ENCODE results near the gene DBH.

DBH gene

GRCh38 chr9:133638076-133638475 is 1.9 kb downstream of the DBH start:
- H3K27me3 ChIP-seq (replicated peaks in 2 of 5; ENCODE audit: control insufficient read depth in 4 of 5, insufficient read depth in 5 of 5, low read length in 4 of 5): peaks cover 0 to 12% (median 2%) of the 10 kb centered on the region in 5 experiments
- no peak overlapping the region for H3K4me3 ChIP-seq (ENCODE audit: control insufficient read depth in 1 of 7, extremely low read depth in 1 of 7, insufficient read depth in 4 of 7, low read depth in 2 of 7, low read length in 6 of 7)
- H3K36me3 ChIP-seq (ENCODE audit: control insufficient read depth in 4 of 4, insufficient read depth in 4 of 4, low read length in 3 of 4): no peaks in the 10 kb centered on the region
- ChIA-PET POLR2A (no interaction called here), CTCF (interaction anchor here (0.9 kb wide), 1 partner anchor 21 kb away, joined by 3 read pairs; no protein-coding TSS in a partner anchor)
- 83% methylated on average over 7 of the region's 8 CpGs for WGBS (ENCODE audit: insufficient coverage)
- H3K9me3 ChIP-seq (ENCODE audit: control extremely low read depth in 1 of 5, control insufficient read depth in 4 of 5, insufficient read depth in 2 of 5, low read depth in 1 of 5, low read length in 4 of 5): no peaks in the 10 kb centered on the region
- DNase-seq: no peak
- H3K27ac ChIP-seq (ENCODE audit: insufficient read depth in 1 of 2, low read depth in 1 of 2, low read length in 2 of 2, poor library complexity in 1 of 2, severe bottlenecking in 2 of 2): no peak overlapping the region
- H3K4me1 ChIP-seq (ENCODE audit: control extremely low read depth in 1 of 4, control insufficient read depth in 4 of 4, insufficient read depth in 4 of 4, low read length in 3 of 4): peaks cover 0 to 10% (median 6%) of the 10 kb centered on the region in 4 experiments

GRCh38 chr9:133638711-133639110 is 2.5 kb downstream of the DBH start:
- H3K4me3 ChIP-seq (ENCODE audit: control insufficient read depth in 1 of 7, extremely low read depth in 1 of 7, insufficient read depth in 4 of 7, low read depth in 2 of 7, low read length in 6 of 7): no peak overlapping the region
- no peaks in the 10 kb centered on the region for H3K9me3 ChIP-seq (ENCODE audit: control extremely low read depth in 1 of 5, control insufficient read depth in 4 of 5, insufficient read depth in 2 of 5, low read depth in 1 of 5, low read length in 4 of 5)
- 71% methylated on average over 8 of the region's 8 CpGs for WGBS (ENCODE audit: insufficient coverage)
- peaks cover 0 to 12% (median 0%) of the 10 kb centered on the region in 5 experiments for H3K27me3 ChIP-seq (replicated peaks in 2 of 5; ENCODE audit: control insufficient read depth in 4 of 5, insufficient read depth in 5 of 5, low read length in 4 of 5)
- CTCF ChIA-PET: no interaction called here
- H3K27ac ChIP-seq (ENCODE audit: insufficient read depth in 1 of 2, low read depth in 1 of 2, low read length in 2 of 2, poor library complexity in 1 of 2, severe bottlenecking in 2 of 2): no peak overlapping the region
- POLR2A ChIA-PET: no interaction called here
- H3K4me1 ChIP-seq (ENCODE audit: control extremely low read depth in 1 of 4, control insufficient read depth in 4 of 4, insufficient read depth in 4 of 4, low read length in 3 of 4): peaks cover 0 to 9% (median 5%) of the 10 kb centered on the region in 4 experiments
- H3K36me3 ChIP-seq (ENCODE audit: control insufficient read depth in 4 of 4, insufficient read depth in 4 of 4, low read length in 3 of 4): no peaks in the 10 kb centered on the region
- no peak for DNase-seq

- H3K27me3 ChIP-seq (replicated peaks in 2 of 5; ENCODE audit: control insufficient read depth in 4 of 5, insufficient read depth in 5 of 5, low read length in 4 of 5): peaks cover 0 to 9% (median 0%) of the 10 kb centered on the region in 5 experiments
- no peaks in the 10 kb centered on the region for H3K9me3 ChIP-seq (ENCODE audit: control extremely low read depth in 1 of 5, control insufficient read depth in 4 of 5, insufficient read depth in 2 of 5, low read depth in 1 of 5, low read length in 4 of 5)
- WGBS (ENCODE audit: insufficient coverage): 95% methylated on average over 8 of the region's 8 CpGs
- no peak overlapping the region for H3K27ac ChIP-seq (ENCODE audit: insufficient read depth in 1 of 2, low read depth in 1 of 2, low read length in 2 of 2, poor library complexity in 1 of 2, severe bottlenecking in 2 of 2)
- H3K4me3 ChIP-seq (ENCODE audit: control insufficient read depth in 1 of 7, extremely low read depth in 1 of 7, insufficient read depth in 4 of 7, low read depth in 2 of 7, low read length in 6 of 7): no peak overlapping the region
- ChIA-PET CTCF (no interaction called here), POLR2A (no interaction called here)
- H3K36me3 ChIP-seq (ENCODE audit: control insufficient read depth in 4 of 4, insufficient read depth in 4 of 4, low read length in 3 of 4): no peaks in the 10 kb centered on the region
- H3K4me1 ChIP-seq (ENCODE audit: control extremely low read depth in 1 of 4, control insufficient read depth in 4 of 4, insufficient read depth in 4 of 4, low read length in 3 of 4): peaks cover 0 to 4% (median 1%) of the 10 kb centered on the region in 4 experiments
- no peak for DNase-seq
Observed at GRCh38 chr9:133639613-133640012, 3.5 kb downstream of the DBH start.

- ChIA-PET CTCF (no interaction called here), POLR2A (no interaction called here)
- 97% methylated on average over 3 of the region's 7 CpGs for WGBS (ENCODE audit: insufficient coverage)
- Histone ChIP-seq H3K27ac (ENCODE audit: insufficient read depth in 1 of 2, low read depth in 1 of 2, low read length in 2 of 2, poor library complexity in 1 of 2, severe bottlenecking in 2 of 2) (no peak overlapping the region), H3K4me3 (ENCODE audit: control insufficient read depth in 1 of 7, extremely low read depth in 1 of 7, insufficient read depth in 4 of 7, low read depth in 2 of 7, low read length in 6 of 7) (no peak overlapping the region), H3K27me3 (replicated peaks in 2 of 5; ENCODE audit: control insufficient read depth in 4 of 5, insufficient read depth in 5 of 5, low read length in 4 of 5) (peaks cover 0 to 5% (median 0%) of the 10 kb centered on the region in 5 experiments), H3K4me1 (ENCODE audit: control extremely low read depth in 1 of 4, control insufficient read depth in 4 of 4, insufficient read depth in 4 of 4, low read length in 3 of 4) (peaks cover 0 to 4% (median 3%) of the 10 kb centered on the region in 4 experiments), H3K9me3 (ENCODE audit: control extremely low read depth in 1 of 5, control insufficient read depth in 4 of 5, insufficient read depth in 2 of 5, low read depth in 1 of 5, low read length in 4 of 5) (no peaks in the 10 kb centered on the region), H3K36me3 (ENCODE audit: control insufficient read depth in 4 of 4, insufficient read depth in 4 of 4, low read length in 3 of 4) (no peaks in the 10 kb centered on the region)
- DNase-seq: no peak
Observed at GRCh38 chr9:133640160-133640559, 4.0 kb downstream of the DBH start.

- no peaks in the 10 kb centered on the region for H3K9me3 ChIP-seq (ENCODE audit: control extremely low read depth in 1 of 5, control insufficient read depth in 4 of 5, insufficient read depth in 2 of 5, low read depth in 1 of 5, low read length in 4 of 5)
- H3K36me3 ChIP-seq (ENCODE audit: control insufficient read depth in 4 of 4, insufficient read depth in 4 of 4, low read length in 3 of 4): no peaks in the 10 kb centered on the region
- POLR2A ChIA-PET: no interaction called here
- H3K4me3 ChIP-seq (ENCODE audit: control insufficient read depth in 1 of 7, extremely low read depth in 1 of 7, insufficient read depth in 4 of 7, low read depth in 2 of 7, low read length in 6 of 7): no peak overlapping the region
- no peak for DNase-seq
- CTCF ChIA-PET: no interaction called here
- peaks cover 0 to 4% (median 0%) of the 10 kb centered on the region in 5 experiments for H3K27me3 ChIP-seq (replicated peaks in 2 of 5; ENCODE audit: control insufficient read depth in 4 of 5, insufficient read depth in 5 of 5, low read length in 4 of 5)
- peaks cover 0 to 4% (median 1%) of the 10 kb centered on the region in 4 experiments for H3K4me1 ChIP-seq (ENCODE audit: control extremely low read depth in 1 of 4, control insufficient read depth in 4 of 4, insufficient read depth in 4 of 4, low read length in 3 of 4)
- H3K27ac ChIP-seq (ENCODE audit: insufficient read depth in 1 of 2, low read depth in 1 of 2, low read length in 2 of 2, poor library complexity in 1 of 2, severe bottlenecking in 2 of 2): no peak overlapping the region
- 95% methylated on average over 13 of the region's 13 CpGs for WGBS (ENCODE audit: insufficient coverage)
Observed at GRCh38 chr9:133640580-133641395, 4.6 kb downstream of the DBH start.

GRCh38 chr9:133641396-133641655 is 5.2 kb downstream of the DBH start:
- peaks cover 0 to 4% (median 0%) of the 10 kb centered on the region in 5 experiments for H3K27me3 ChIP-seq (replicated peaks in 2 of 5; ENCODE audit: control insufficient read depth in 4 of 5, insufficient read depth in 5 of 5, low read length in 4 of 5)
- peaks cover 0 to 4% (median 1%) of the 10 kb centered on the region in 4 experiments for H3K4me1 ChIP-seq (ENCODE audit: control extremely low read depth in 1 of 4, control insufficient read depth in 4 of 4, insufficient read depth in 4 of 4, low read length in 3 of 4)
- no peak for DNase-seq
- no peak overlapping the region for H3K27ac ChIP-seq (ENCODE audit: insufficient read depth in 1 of 2, low read depth in 1 of 2, low read length in 2 of 2, poor library complexity in 1 of 2, severe bottlenecking in 2 of 2)
- CTCF ChIA-PET: no interaction called here
- no peaks in the 10 kb centered on the region for H3K36me3 ChIP-seq (ENCODE audit: control insufficient read depth in 4 of 4, insufficient read depth in 4 of 4, low read length in 3 of 4)
- no peak overlapping the region for H3K4me3 ChIP-seq (ENCODE audit: control insufficient read depth in 1 of 7, extremely low read depth in 1 of 7, insufficient read depth in 4 of 7, low read depth in 2 of 7, low read length in 6 of 7)
- 97% methylated on average over 7 of the region's 7 CpGs for WGBS (ENCODE audit: insufficient coverage)
- POLR2A ChIA-PET: no interaction called here
- no peaks in the 10 kb centered on the region for H3K9me3 ChIP-seq (ENCODE audit: control extremely low read depth in 1 of 5, control insufficient read depth in 4 of 5, insufficient read depth in 2 of 5, low read depth in 1 of 5, low read length in 4 of 5)

- H3K36me3 ChIP-seq (ENCODE audit: control insufficient read depth in 4 of 4, insufficient read depth in 4 of 4, low read length in 3 of 4): no peaks in the 10 kb centered on the region
- peaks cover 0 to 4% (median 0%) of the 10 kb centered on the region in 5 experiments for H3K27me3 ChIP-seq (replicated peaks in 2 of 5; ENCODE audit: control insufficient read depth in 4 of 5, insufficient read depth in 5 of 5, low read length in 4 of 5)
- no peaks in the 10 kb centered on the region for H3K9me3 ChIP-seq (ENCODE audit: control extremely low read depth in 1 of 5, control insufficient read depth in 4 of 5, insufficient read depth in 2 of 5, low read depth in 1 of 5, low read length in 4 of 5)
- no peak overlapping the region for H3K27ac ChIP-seq (ENCODE audit: insufficient read depth in 1 of 2, low read depth in 1 of 2, low read length in 2 of 2, poor library complexity in 1 of 2, severe bottlenecking in 2 of 2)
- 98% methylated on average over 24 of the region's 25 CpGs for WGBS (ENCODE audit: insufficient coverage)
- CTCF ChIA-PET: interaction anchor here (1.1 kb wide), 1 partner anchor 53 kb away, joined by 3 read pairs; no protein-coding TSS in a partner anchor
- H3K4me1 ChIP-seq (ENCODE audit: control extremely low read depth in 1 of 4, control insufficient read depth in 4 of 4, insufficient read depth in 4 of 4, low read length in 3 of 4): peaks cover 0 to 4% (median 1%) of the 10 kb centered on the region in 4 experiments
- DNase-seq: no peak
- POLR2A ChIA-PET: no interaction called here
- no peak overlapping the region for H3K4me3 ChIP-seq (ENCODE audit: control insufficient read depth in 1 of 7, extremely low read depth in 1 of 7, insufficient read depth in 4 of 7, low read depth in 2 of 7, low read length in 6 of 7)
Observed at GRCh38 chr9:133641861-133642595, 5.9 kb downstream of the DBH start.

Measured in common myeloid progenitor, CD34-positive (primary cell).